AG09319 (cell line): ENCODE measurements around the gene EMID1.

ENCODE experiments used
- DNase-seq: peaks from one replicate; pipeline ENCODE4 v3.0.0-alpha.2; 2010; ENCODE audit warnings: low read depth; ENCODE audit errors: extremely low read depth
- CTCF ChIP-seq: IDR thresholded peaks from 2 replicates; pipeline ENCODE4 v1.5.1; 2011; ENCODE audit warnings: low read depth, mild to moderate bottlenecking, inconsistent platforms, low read length, moderate library complexity

EMID1 gene

GRCh38 chr22:29183971-29184848 lies 21.5 kb upstream of the EMID1 start:
- no peak for TF ChIP-seq CTCF
- no peak for DNase-seq

GRCh38 chr22:29184849-29185490 lies 20.7 kb upstream of the EMID1 start:
- no peak for DNase-seq
- no peak for TF ChIP-seq CTCF

GRCh38 chr22:29186302-29186701 lies 19.4 kb upstream of the EMID1 start:
- no peak for TF ChIP-seq CTCF
- DNase-seq: no peak

GRCh38 chr22:29187831-29188230 lies 17.9 kb upstream of the EMID1 start:
- no peak for DNase-seq
- TF ChIP-seq CTCF: no peak

- no peak for DNase-seq
- no peak for TF ChIP-seq CTCF
Measured at GRCh38 chr22:29190051-29190450, 15.6 kb upstream of the EMID1 start.

- no peak for DNase-seq
- no peak for TF ChIP-seq CTCF
Measured at GRCh38 chr22:29190918-29191317, 14.8 kb upstream of the EMID1 start.

GRCh38 chr22:29193021-29193420 lies 12.7 kb upstream of the EMID1 start:
- TF ChIP-seq CTCF: no peak
- no peak for DNase-seq
